ENCODE results near the gene KCNT1. TPM values are rescaled to one million over a fixed set of nuclear protein-coding genes. Genes with fewer than 3 reads are reported as not detected.

The KCNT1 gene
- total RNA-seq, 1 donor from 2014 or later = not detected

DNA sequence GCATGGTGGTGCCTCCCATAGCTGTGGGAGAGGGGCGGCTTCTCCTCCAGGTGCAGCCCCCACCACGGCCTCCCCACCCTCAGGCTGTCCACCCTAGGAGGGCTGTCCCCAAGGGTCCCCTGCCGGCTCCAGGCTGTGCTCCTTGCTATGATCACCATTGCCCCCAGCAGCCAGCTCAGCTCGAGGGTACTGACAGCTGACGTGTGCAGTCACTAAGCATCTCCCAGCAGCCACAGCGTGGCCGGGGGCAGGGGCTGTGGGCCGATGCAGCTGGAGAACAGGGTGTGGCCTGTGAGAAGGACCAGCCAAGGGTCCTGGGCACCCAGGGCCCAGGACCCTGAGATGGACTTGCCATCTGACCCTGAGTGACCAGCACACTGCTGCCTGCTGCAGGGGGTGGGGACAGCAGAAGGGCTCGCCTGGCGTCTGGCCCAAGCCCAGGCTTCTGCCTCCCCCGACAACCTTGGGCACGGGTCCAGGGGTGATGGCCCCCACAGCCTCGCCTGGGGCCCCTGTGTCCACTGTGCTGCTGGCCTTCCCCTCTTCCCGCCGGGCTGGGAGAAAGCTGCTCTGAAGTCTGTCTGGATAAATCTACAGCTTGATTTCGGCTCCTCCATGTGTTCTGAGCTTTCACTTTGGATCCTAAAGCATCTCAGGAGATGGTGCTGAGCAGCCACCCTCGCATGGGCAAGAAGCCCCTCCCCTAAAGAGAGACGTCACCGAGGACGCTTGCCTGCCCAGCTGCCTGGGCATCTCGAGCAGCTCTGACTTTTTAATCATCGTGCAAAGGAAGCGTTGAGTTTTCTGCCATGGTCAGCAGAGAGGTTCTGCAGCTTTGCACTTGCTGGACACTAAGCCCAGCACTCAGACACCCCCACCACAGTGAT, 5.5 kb downstream of the KCNT1 start:
- Histone ChIP-seq H3K4me1 (no peaks in the 10 kb centered on the region), H3K27ac (no peak overlapping the region), H3K4me3 (no peak overlapping the region), H3K36me3 (no peaks in the 10 kb centered on the region), H3K9me3 (no peaks in the 10 kb centered on the region), H3K27me3 (no peaks in the 10 kb centered on the region)
- TF ChIP-seq, protein P1, sequence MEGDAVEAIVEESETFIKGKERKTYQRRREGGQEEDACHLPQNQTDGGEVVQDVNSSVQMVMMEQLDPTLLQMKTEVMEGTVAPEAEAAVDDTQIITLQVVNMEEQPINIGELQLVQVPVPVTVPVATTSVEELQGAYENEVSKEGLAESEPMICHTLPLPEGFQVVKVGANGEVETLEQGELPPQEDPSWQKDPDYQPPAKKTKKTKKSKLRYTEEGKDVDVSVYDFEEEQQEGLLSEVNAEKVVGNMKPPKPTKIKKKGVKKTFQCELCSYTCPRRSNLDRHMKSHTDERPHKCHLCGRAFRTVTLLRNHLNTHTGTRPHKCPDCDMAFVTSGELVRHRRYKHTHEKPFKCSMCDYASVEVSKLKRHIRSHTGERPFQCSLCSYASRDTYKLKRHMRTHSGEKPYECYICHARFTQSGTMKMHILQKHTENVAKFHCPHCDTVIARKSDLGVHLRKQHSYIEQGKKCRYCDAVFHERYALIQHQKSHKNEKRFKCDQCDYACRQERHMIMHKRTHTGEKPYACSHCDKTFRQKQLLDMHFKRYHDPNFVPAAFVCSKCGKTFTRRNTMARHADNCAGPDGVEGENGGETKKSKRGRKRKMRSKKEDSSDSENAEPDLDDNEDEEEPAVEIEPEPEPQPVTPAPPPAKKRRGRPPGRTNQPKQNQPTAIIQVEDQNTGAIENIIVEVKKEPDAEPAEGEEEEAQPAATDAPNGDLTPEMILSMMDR (IDR thresholded peaks at IDR 0.05) = no peak
- no peak for DNase-seq (ENCODE audit: low spot score in 2 of 2)
- intact Hi-C loops (cut with DNase I) = no loop called here

DNA sequence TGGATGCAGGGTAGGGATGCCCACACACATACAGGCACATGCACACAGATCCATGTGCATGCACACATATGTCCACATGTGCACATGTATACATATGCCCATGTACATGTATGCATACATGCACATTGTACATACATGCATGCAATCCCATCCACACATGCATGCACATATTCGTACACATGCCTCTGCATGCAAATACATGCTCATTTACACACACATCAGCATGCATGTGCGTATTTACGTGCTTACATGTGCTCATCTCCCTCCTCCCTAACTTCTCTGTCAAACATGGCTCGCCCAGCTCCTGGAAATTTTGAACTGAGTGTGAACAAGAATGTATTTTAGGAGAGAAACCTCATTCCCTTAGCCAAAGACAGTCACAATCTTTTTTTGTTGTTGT, 6.2 kb downstream of the KCNT1 start:
- H3K36me3 ChIP-seq = no peaks in the 10 kb centered on the region
- DNase-seq (ENCODE audit: low spot score in 2 of 2) = no peak
- H3K27me3 ChIP-seq = peaks cover 2% of the 10 kb centered on the region
- H3K9me3 ChIP-seq = no peaks in the 10 kb centered on the region
- H3K4me3 ChIP-seq = no peak overlapping the region
- H3K4me1 ChIP-seq = no peaks in the 10 kb centered on the region
- intact Hi-C loops (cut with DNase I) = no loop called here
- TF ChIP-seq, protein P1 (IDR thresholded peaks at IDR 0.05) = no peak
- H3K27ac ChIP-seq = no peak overlapping the region

- Histone ChIP-seq H3K9me3 (no peaks in the 10 kb centered on the region), H3K27me3 (peaks cover 7% of the 10 kb centered on the region), H3K4me1 (no peaks in the 10 kb centered on the region), H3K4me3 (no peak overlapping the region), H3K27ac (no peak overlapping the region), H3K36me3 (no peaks in the 10 kb centered on the region)
- no peak for DNase-seq (ENCODE audit: low spot score in 2 of 2)
- TF ChIP-seq, protein P1 (IDR thresholded peaks at IDR 0.05) = no peak
- intact Hi-C loops (cut with DNase I) = no loop called here
These were observed 9.4 kb downstream of the KCNT1 start for GRCh38 chr9:135711391-135711790.

DNA sequence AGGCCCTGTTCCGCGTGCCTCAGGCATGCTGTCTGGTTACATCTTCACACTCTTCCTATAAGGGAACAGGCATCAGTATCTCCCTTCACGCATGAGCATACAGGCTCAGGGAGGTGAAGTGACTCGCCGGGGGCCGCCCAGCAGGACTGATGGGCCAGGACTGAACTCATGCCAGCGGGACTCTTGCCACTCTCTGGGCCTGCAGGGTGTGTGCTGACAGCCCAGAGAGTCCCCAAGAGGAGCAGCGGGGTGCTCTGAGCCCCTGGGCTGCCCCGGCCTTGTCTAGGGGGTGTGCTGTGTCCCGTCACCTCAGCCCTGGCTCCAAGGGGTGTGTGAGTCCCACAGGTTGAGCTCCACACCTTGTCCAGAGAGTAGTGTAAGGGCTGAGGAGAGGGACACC, 9.9 kb downstream of the KCNT1 start:
- H3K4me1 ChIP-seq = no peaks in the 10 kb centered on the region
- DNase-seq (ENCODE audit: low spot score in 2 of 2) = no peak
- H3K4me3 ChIP-seq = no peak overlapping the region
- H3K27me3 ChIP-seq = peaks cover 7% of the 10 kb centered on the region
- no peaks in the 10 kb centered on the region for H3K9me3 ChIP-seq
- TF ChIP-seq, protein P1 (IDR thresholded peaks at IDR 0.05) = no peak
- intact Hi-C loops (cut with DNase I) = no loop called here
- H3K27ac ChIP-seq = no peak overlapping the region
- no peaks in the 10 kb centered on the region for H3K36me3 ChIP-seq

DNA sequence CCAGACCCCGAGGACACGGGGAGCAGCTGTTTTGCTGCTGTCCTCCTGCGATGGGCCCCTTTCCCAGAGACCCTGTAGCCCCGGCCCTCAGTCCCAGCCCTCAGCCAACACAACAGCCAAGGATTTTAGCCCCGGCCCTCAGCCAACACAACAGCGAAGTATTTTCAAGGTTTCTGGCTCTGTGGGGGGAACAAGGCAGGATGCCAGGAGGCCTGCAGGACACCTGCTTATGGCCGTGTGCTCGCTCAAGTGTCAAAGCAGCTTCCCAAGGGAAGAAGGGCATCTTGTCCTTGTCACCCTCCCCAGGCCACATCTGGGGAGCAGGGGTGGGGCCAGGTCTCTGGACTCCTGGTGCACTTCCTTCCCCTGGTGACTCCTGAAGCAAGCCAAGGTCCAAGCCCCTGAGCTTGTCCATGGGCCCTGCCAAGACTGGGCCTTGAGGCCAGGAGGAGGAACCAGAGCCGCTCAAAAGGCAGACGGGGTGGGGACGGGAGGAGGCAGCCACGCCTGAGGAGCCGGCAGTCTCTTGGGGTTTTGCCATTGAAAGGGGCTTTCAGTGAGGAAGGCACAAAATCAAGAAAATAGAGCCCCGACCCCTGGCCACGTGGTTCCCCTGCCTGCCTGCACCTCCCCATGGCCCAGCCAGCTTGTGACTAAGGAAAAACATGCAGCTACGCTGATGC, 10.8 kb downstream of the KCNT1 start:
- TF ChIP-seq, protein P1 (IDR thresholded peaks at IDR 0.05) = no peak
- no peak overlapping the region for H3K27ac ChIP-seq
- H3K4me1 ChIP-seq = no peaks in the 10 kb centered on the region
- peaks cover 7% of the 10 kb centered on the region for H3K27me3 ChIP-seq
- no peaks in the 10 kb centered on the region for H3K36me3 ChIP-seq
- intact Hi-C loops (cut with DNase I) = no loop called here
- no peak for DNase-seq (ENCODE audit: low spot score in 2 of 2)
- H3K9me3 ChIP-seq = no peaks in the 10 kb centered on the region
- H3K4me3 ChIP-seq = no peak overlapping the region

All from ascending aorta (tissue), 2 donors.